SK-N-SH (cell line): Measurements from ENCODE around the gene PTPRG. TPM values are rescaled to one million over a fixed set of nuclear protein-coding genes. Genes with fewer than 3 reads are reported as not detected.

Experiments used
- CTCF ChIA-PET: fragments of 300-600, 350-600 bp; formaldehyde crosslinking; extraction: SDS; loops from one replicate; lab custom pipeline; 2021; lab: Yijun Ruan, JAX
- POLR2A ChIA-PET: fragments of 350-600 bp; sonication (Branson Sonifier 250); formaldehyde crosslinking; extraction: SDS; loops from one replicate; lab custom pipeline; 2020; ENCODE audit warnings: antibody characterized with exemption, inconsistent platforms; lab: Yijun Ruan, JAX
- DNase-seq: peaks from one replicate; pipeline ENCODE4 v3.0.0; 2012
- H2AFZ ChIP-seq: fragments of 200-600 bp; sonication (generic); 2 replicates; pipeline ENCODE4 v1.8.1; 2016; ENCODE audit warnings: antibody characterized with exemption, mild to moderate bottlenecking, low read depth
- H3F3A ChIP-seq: fragments of 200-600 bp; sonication (generic); replicated peaks from 2 replicates; pipeline ENCODE3; 2016; ENCODE audit warnings: antibody characterized with exemption, mild to moderate bottlenecking; ENCODE audit not compliant: insufficient read depth
- H3K27ac ChIP-seq, 2 experiments: fragments of 200-500 bp in 1 of 2; fragments of 200-600 bp in 1 of 2; sonication (Bioruptor generic) in 1 of 2; sonication (generic), shearing (Covaris generic) in 1 of 2; 2 replicates each; pipeline versions ENCODE4 v1.5.1 to v1.6.1; 2014 to 2016; ENCODE audit warnings: low read depth in 2 of 2, inconsistent platforms in 1 of 2, low read length in 1 of 2, mild to moderate bottlenecking in 1 of 2, mixed read lengths in 1 of 2
- H3K27me3 ChIP-seq: fragments of 200-600 bp; sonication (generic), shearing (Covaris generic); 2 replicates; pipeline ENCODE4 v1.6.1; 2016; ENCODE audit warnings: mixed run types; ENCODE audit not compliant: insufficient read depth
- H3K36me3 ChIP-seq, 2 experiments: fragments of 200-500 bp in 1 of 2; fragments of 200-600 bp in 1 of 2; sonication (Bioruptor generic) in 1 of 2; sonication (generic) in 1 of 2; replicated peaks in 1 of 2; 2 replicates each; pipeline versions ENCODE3 to v1.5.1; 2014 to 2016; ENCODE audit warnings: low read length in 1 of 2, mild to moderate bottlenecking in 1 of 2; ENCODE audit not compliant: insufficient read depth in 2 of 2, control insufficient read depth in 1 of 2
- H3K4me1 ChIP-seq, 2 experiments: fragments of 200-500 bp in 1 of 2; fragments of 200-600 bp in 1 of 2; sonication (Bioruptor generic) in 1 of 2; sonication (generic), shearing (Covaris generic) in 1 of 2; 2 replicates each; pipeline versions ENCODE4 v1.5.1 to v1.6.1; 2014 to 2016; ENCODE audit warnings: low read depth in 1 of 2, low read length in 1 of 2, mixed run types in 1 of 2; ENCODE audit not compliant: insufficient read depth in 2 of 2, control insufficient read depth in 1 of 2
- H3K4me2 ChIP-seq: fragments of 200-600 bp; sonication (generic), shearing (Covaris generic); 2 replicates; pipeline ENCODE4 v1.6.1; 2017; ENCODE audit warnings: mixed run types
- H3K4me3 ChIP-seq, 2 experiments: fragments of 200-500 bp in 1 of 2; fragments of 200-600 bp in 1 of 2; sonication (Bioruptor generic) in 1 of 2; sonication (generic), shearing (Covaris generic) in 1 of 2; 2 replicates each; pipeline versions ENCODE4 v1.5.1 to v1.8.1; 2014 to 2016; ENCODE audit warnings: low read depth in 2 of 2, inconsistent platforms in 1 of 2, low read length in 1 of 2, mild to moderate bottlenecking in 1 of 2, mixed read lengths in 1 of 2, moderate library complexity in 1 of 2
- H3K79me2 ChIP-seq: fragments of 200-600 bp; sonication (generic); 2 replicates; pipeline ENCODE4 v1.8.1; 2017; ENCODE audit warnings: mild to moderate bottlenecking; ENCODE audit not compliant: insufficient read depth
- H3K9ac ChIP-seq: fragments of 200-600 bp; sonication (generic); 2 replicates; pipeline ENCODE4 v1.6.1; 2017; ENCODE audit warnings: mixed run types
- H3K9me2 ChIP-seq: fragments of 200-600 bp; sonication (generic); 2 replicates; pipeline ENCODE4 v1.6.1; 2017; ENCODE audit warnings: mixed run types
- H3K9me3 ChIP-seq: fragments of 200-600 bp; sonication (generic); 2 replicates; pipeline ENCODE4 v1.6.1; 2017; ENCODE audit warnings: mixed run types, mild to moderate bottlenecking, moderate library complexity
- H4K20me1 ChIP-seq: fragments of 200-600 bp; sonication (generic); 2 replicates; pipeline ENCODE4 v1.6.1; 2017; ENCODE audit warnings: mild to moderate bottlenecking, mixed run types; ENCODE audit not compliant: insufficient read depth
- CHD2 ChIP-seq: fragments of 150-350 bp; IDR thresholded peaks from 2 replicates; pipeline ENCODE4 v1.6.1; 2018; ENCODE audit warnings: low read length; ENCODE audit not compliant: partially characterized antibody
- ELF1 ChIP-seq: IDR thresholded peaks from 2 replicates; pipeline ENCODE4 v1.4.0; 2012
- EP300 ChIP-seq, 2 experiments: IDR thresholded peaks; 2 replicates each; pipeline versions ENCODE4 v1.4.0 to v1.6.1; 2012; ENCODE audit warnings: borderline replicate concordance in 1 of 2, low read depth in 1 of 2, low read length in 1 of 2
- EZH2phosphoT487 ChIP-seq: fragments of 200-600 bp; sonication (generic); IDR thresholded peaks from 2 replicates; pipeline ENCODE4 v1.6.1; 2017; ENCODE audit warnings: low read depth, mixed run types, mild to moderate bottlenecking, antibody characterized with exemption, moderate library complexity, borderline replicate concordance
- FOXJ3 ChIP-seq: sonication (generic); formaldehyde crosslinking; IDR thresholded peaks from 2 replicates; pipeline ENCODE4 v1.5.1; 2020; ENCODE audit warnings: mild to moderate bottlenecking, missing genetic modification reagents
- GATA2 ChIP-seq: sonication (generic); formaldehyde crosslinking; IDR thresholded peaks from 2 replicates; pipeline ENCODE4 v1.5.0; 2020; ENCODE audit warnings: mild to moderate bottlenecking, missing genetic modification reagents
- IRF3 ChIP-seq: fragments of 150-350 bp; IDR thresholded peaks from 2 replicates; pipeline ENCODE4 v1.6.1; 2016; ENCODE audit warnings: mild to moderate bottlenecking, low read depth, low read length
- MXI1 ChIP-seq: IDR thresholded peaks from 2 replicates; pipeline ENCODE4 v1.6.1; 2012; ENCODE audit warnings: mild to moderate bottlenecking, low read depth, low read length, improper control_type of control experiment
- NFIC ChIP-seq: IDR thresholded peaks from 2 replicates; pipeline ENCODE4 v1.4.0; 2012; ENCODE audit warnings: borderline replicate concordance
- NRF1 ChIP-seq: IDR thresholded peaks from 2 replicates; pipeline ENCODE4 v1.6.1; 2012; ENCODE audit warnings: low read depth, mild to moderate bottlenecking, low read length
- RFX5 ChIP-seq: IDR thresholded peaks from 2 replicates; pipeline ENCODE4 v1.6.1; 2012; ENCODE audit warnings: mild to moderate bottlenecking, improper control_type of control experiment, low read length
- SMC3 ChIP-seq: IDR thresholded peaks from 2 replicates; pipeline ENCODE4 v1.6.1; 2012; ENCODE audit warnings: low read depth, low read length, improper control_type of control experiment
- TCF12 ChIP-seq: IDR thresholded peaks from 2 replicates; pipeline ENCODE4 v1.4.0; 2012
- TEAD4 ChIP-seq: IDR thresholded peaks from 2 replicates; pipeline ENCODE4 v1.4.0; 2012; ENCODE audit warnings: mild to moderate bottlenecking, borderline replicate concordance; ENCODE audit not compliant: insufficient read depth
- USF2 ChIP-seq: fragments of 150-350 bp; IDR thresholded peaks from 2 replicates; pipeline ENCODE4 v1.6.1; 2017; ENCODE audit warnings: antibody characterized with exemption, low read length, low read depth, borderline replicate concordance
- YY1 ChIP-seq: IDR thresholded peaks from 2 replicates; pipeline ENCODE4 v1.4.0; 2012; ENCODE audit warnings: low read depth, mild to moderate bottlenecking
- WGBS: methylation state at CpG from one replicate; pipeline ENCODE4 v1.1.6; 2017; ENCODE audit warnings: low lambda C conversion rate; 5-methylcytosine and 5-hydroxymethylcytosine counted together
- polyA plus RNA-seq, 3 experiments: library from polyadenylated mRNA; depleted of rRNA; stranded (reverse); fragments of >200 nt; gene quantifications; 2 replicates each; pipeline ENCODE4 v1.2.3, GENCODE V29; 2012
- TF ChIP-seq, protein P1 (sequence below): IDR thresholded peaks from 2 replicates; pipeline ENCODE4 v1.4.0; 2012; ENCODE audit warnings: low read depth, borderline replicate concordance
- TF ChIP-seq, protein P2 (sequence below): IDR thresholded peaks from 2 replicates; pipeline ENCODE4; 2012

Gene PTPRG
- polyA plus RNA-seq, 1 of the 3 experiments (the other 2 are of a cell fraction) = 14.1 TPM

DNA sequence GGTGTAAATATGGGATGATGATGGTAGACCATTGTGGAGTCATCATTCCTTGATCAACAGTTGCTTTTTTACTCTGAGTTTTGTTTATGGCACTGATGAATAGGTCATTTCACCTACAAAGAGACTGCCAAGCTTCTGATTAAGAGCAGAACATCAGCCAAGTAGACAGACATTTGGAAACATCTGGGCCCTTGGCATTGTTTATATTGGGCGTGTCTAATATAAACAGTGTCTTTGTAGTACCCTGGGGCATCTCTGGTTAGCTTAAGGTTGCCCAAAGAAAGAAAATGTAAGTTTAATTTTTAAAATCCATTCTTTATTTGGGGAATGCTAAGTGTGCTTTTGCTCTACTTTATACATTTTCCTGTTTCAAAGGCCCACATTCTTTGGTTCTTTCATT is 435.0 kb downstream of the PTPRG start:
- Histone ChIP-seq H3K4me2 (no peak overlapping the region), H3F3A (no peaks in the 10 kb centered on the region), H3K79me2 (no peaks in the 10 kb centered on the region; the same call in 1 of the 2 replicates), H3K9ac (no peak overlapping the region), H3K36me3 (no peaks in the 10 kb centered on the region), H3K27me3 (no peaks in the 10 kb centered on the region), H3K9me2 (no peaks in the 10 kb centered on the region), H3K4me3 (no peak overlapping the region), H3K9me3 (no peaks in the 10 kb centered on the region), H3K4me1 (peaks cover 0 to 3% of the 10 kb centered on the region in 2 experiments; a peak in 2 of 4 replicates), H2AFZ (no peak overlapping the region), H4K20me1 (no peaks in the 10 kb centered on the region), H3K27ac (no peak overlapping the region; a peak in 1 of 4 replicates)
- ChIA-PET CTCF (no interaction called here), POLR2A (no interaction called here)
- DNase-seq = no peak
- TF ChIP-seq EP300 (IDR thresholded peaks at IDR 0.05; ENCODE audit: borderline replicate concordance in 1 of 2, low read depth in 1 of 2, low read length in 1 of 2) (no peak), MXI1 (no peak), EZH2phosphoT487 (no peak), USF2 (no peak), IRF3 (no peak), TEAD4 (no peak), SMC3 (no peak), NFIC (no peak), RFX5 (no peak), NRF1 (no peak), CHD2 (no peak), ELF1 (no peak)
- TF ChIP-seq, protein P1, sequence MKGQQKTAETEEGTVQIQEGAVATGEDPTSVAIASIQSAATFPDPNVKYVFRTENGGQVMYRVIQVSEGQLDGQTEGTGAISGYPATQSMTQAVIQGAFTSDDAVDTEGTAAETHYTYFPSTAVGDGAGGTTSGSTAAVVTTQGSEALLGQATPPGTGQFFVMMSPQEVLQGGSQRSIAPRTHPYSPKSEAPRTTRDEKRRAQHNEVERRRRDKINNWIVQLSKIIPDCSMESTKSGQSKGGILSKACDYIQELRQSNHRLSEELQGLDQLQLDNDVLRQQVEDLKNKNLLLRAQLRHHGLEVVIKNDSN = no peak
- 72% methylated on average over 1 of the region's 1 CpG for WGBS

DNA sequence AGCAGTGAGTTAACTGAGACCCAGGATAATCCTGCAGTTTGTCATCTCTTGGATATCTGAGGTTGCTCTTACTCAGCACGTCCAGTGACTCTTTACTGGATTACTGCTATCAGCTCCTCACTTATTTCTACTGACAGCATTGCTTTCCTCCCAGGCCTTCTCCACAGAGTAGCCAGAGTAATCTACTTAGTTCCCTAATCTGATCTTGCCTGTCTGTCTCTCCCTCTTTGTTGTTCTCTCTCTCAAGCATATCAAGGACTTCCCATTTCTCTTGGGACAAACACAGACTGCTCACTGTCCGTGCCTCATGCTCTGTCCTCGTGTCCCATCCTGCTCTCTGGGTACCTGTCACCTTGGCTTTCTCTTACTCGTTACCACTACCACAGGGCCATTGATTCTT is 435.7 kb downstream of the PTPRG start:
- peaks cover 0 to 3% of the 10 kb centered on the region in 2 experiments; a peak in 2 of 4 replicates for H3K4me1 ChIP-seq
- DNase-seq = peak; percentile 47
- no peaks in the 10 kb centered on the region for H3K9me3 ChIP-seq
- no peaks in the 10 kb centered on the region for H3K9me2 ChIP-seq
- H3K4me3 ChIP-seq = no peak overlapping the region
- CTCF ChIA-PET = interaction anchor here (1.4 kb wide), 1 partner anchor 10 kb away, joined by 3 read pairs; no protein-coding TSS in a partner anchor
- POLR2A ChIA-PET = no interaction called here
- no peak overlapping the region for H3K4me2 ChIP-seq
- H3K27ac ChIP-seq = peak overlapping the region in 1 of 2 experiments; percentile 43; a peak in 1 of 4 replicates
- H3K27me3 ChIP-seq = no peaks in the 10 kb centered on the region
- no peaks in the 10 kb centered on the region for H4K20me1 ChIP-seq
- no peaks in the 10 kb centered on the region for H3K36me3 ChIP-seq
- 80% methylated on average over 4 of the region's 4 CpGs for WGBS
- TF ChIP-seq FOXJ3 (CRISPR knock-in tag) (0 out of 2 replicates have a peak, but pooled peaks have one; percentile 36), TCF12 (no peak), EP300 (IDR thresholded peaks at IDR 0.05; ENCODE audit: borderline replicate concordance in 1 of 2, low read depth in 1 of 2, low read length in 1 of 2) (peak in 1 of 2 experiments; percentile 55; a peak in 2 of 4 replicates), IRF3 (no peak), YY1 (no peak), GATA2 (CRISPR knock-in tag) (peak; percentile 65)
- TF ChIP-seq, protein P2, sequence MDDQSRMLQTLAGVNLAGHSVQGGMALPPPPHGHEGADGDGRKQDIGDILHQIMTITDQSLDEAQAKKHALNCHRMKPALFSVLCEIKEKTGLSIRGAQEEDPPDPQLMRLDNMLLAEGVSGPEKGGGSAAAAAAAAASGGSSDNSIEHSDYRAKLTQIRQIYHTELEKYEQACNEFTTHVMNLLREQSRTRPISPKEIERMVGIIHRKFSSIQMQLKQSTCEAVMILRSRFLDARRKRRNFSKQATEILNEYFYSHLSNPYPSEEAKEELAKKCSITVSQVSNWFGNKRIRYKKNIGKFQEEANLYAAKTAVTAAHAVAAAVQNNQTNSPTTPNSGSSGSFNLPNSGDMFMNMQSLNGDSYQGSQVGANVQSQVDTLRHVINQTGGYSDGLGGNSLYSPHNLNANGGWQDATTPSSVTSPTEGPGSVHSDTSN = no peak
- no peak overlapping the region for H3K9ac ChIP-seq
- peaks cover 2% of the 10 kb centered on the region; the same call in 1 of the 2 replicates for H3K79me2 ChIP-seq
- no peaks in the 10 kb centered on the region for H3F3A ChIP-seq
- no peak overlapping the region for H2AFZ ChIP-seq
